Kidney (tissue), 14 donors: ENCODE data around the gene PRSS16. TPM values are rescaled to one million over a fixed set of nuclear protein-coding genes. Genes with fewer than 3 reads are reported as not detected.

ENCODE experiments used
- DNase-seq, 5 donors: peaks; one replicate each; pipeline ENCODE4 v3.0.0-alpha.2; 2013 to 2020
- FAIRE-seq: peaks from 2 replicates; lab custom pipeline; 2012; peaks lifted over from hg19 to GRCh38; lab: Jason Lieb, UNC
- H3K27ac ChIP-seq, 2 donors: one replicate each; pipeline ENCODE4 v1.7.0; 2013; ENCODE audit warnings: low read depth in 2 of 2, low read length in 2 of 2, inconsistent platforms in 1 of 2
- H3K27me3 ChIP-seq: one replicate; pipeline ENCODE4 v1.7.1; 2013; ENCODE audit warnings: low read length, inconsistent platforms; ENCODE audit not compliant: control insufficient read depth, insufficient read depth
- H3K36me3 ChIP-seq, 3 donors: one replicate each; pipeline versions ENCODE4 v1.7.0 to v1.7.1; 2013; ENCODE audit warnings: low read length in 3 of 3, control low read depth in 1 of 3, inconsistent platforms in 1 of 3; ENCODE audit not compliant: insufficient read depth in 3 of 3, control insufficient read depth in 2 of 3
- H3K4me1 ChIP-seq, 3 donors: one replicate each; pipeline versions ENCODE4 v1.7.0 to v1.7.1; 2013; ENCODE audit warnings: low read length in 3 of 3, inconsistent platforms in 1 of 3, low read depth in 1 of 3; ENCODE audit not compliant: control insufficient read depth in 2 of 3, insufficient read depth in 2 of 3
- H3K4me3 ChIP-seq, 3 donors: one replicate each; pipeline versions ENCODE4 v1.7.0 to v1.8.1; 2013; ENCODE audit warnings: low read length in 3 of 3, control low read depth in 1 of 3, inconsistent platforms in 1 of 3
- H3K9ac ChIP-seq, 3 donors: one replicate each; pipeline versions ENCODE4 v1.7.0 to v1.7.1; 2013; ENCODE audit warnings: low read length in 3 of 3, control low read depth in 1 of 3, inconsistent platforms in 1 of 3
- H3K9me3 ChIP-seq, 3 donors: one replicate each; pipeline versions ENCODE4 v1.7.0 to v1.7.1; 2013; ENCODE audit warnings: low read length in 3 of 3, control low read depth in 1 of 3, inconsistent platforms in 1 of 3; ENCODE audit not compliant: control insufficient read depth in 2 of 3, insufficient read depth in 1 of 3
- CTCF ChIP-seq: IDR thresholded peaks from 3 replicates; pipeline ENCODE4 v1.5.1; 2012; ENCODE audit warnings: mild to moderate bottlenecking, moderate library complexity, borderline replicate concordance; ENCODE audit not compliant: insufficient read depth; ENCODE audit errors: extremely low read depth
- intact Hi-C: fragments of 100-400 bp; cut with DNase I; formaldehyde crosslinking; loops from one replicate; pipeline ENCODE4 v1.11.1; 2022
- polyA plus RNA-seq: library from polyadenylated mRNA; stranded (reverse); fragments of 350-450 nt; fragmentation: Illumina TruSeq; extraction: RNeasy Lipid Tissue Mini Kit (QIAGEN cat#74804); gene quantifications from one replicate; pipeline ENCODE4 v1.2.3, GENCODE V29; 2014; ENCODE audit warnings: low read depth, low replicate concordance; ENCODE audit not compliant: insufficient read depth
- total RNA-seq: library from RNA; stranded (reverse); fragmentation: NEBNext Ultra II Directional; extraction: Animal tissue kit (Norgen Biotek cat#: 25700); gene quantifications from one replicate; pipeline ENCODE4 v1.2.1, GENCODE V29; 2021
- donor health status: control.
- donor health status: control.
- donor health status: control.
- donor health status: control.
- donor health status: control.
- donor health status: DM: yes; HTN: yes; CAD: no.
- donor health status: Normal renal cell carcinoma (clear cell type).

PRSS16 gene
- total and polyA plus RNA-seq, 2 donors from 2014 or later: 5.1 to 11.2 TPM

- Histone ChIP-seq H3K9me3 (peaks cover 0 to 12% (median 8%) of the 10 kb centered on the region in 3 donors), H3K4me3 (no peak overlapping the region), H3K4me1 (no peaks in the 10 kb centered on the region), H3K27ac (no peak overlapping the region), H3K27me3 (peaks cover 83% of the 10 kb centered on the region), H3K9ac (no peak overlapping the region), H3K36me3 (no peaks in the 10 kb centered on the region)
- intact Hi-C loops: no loop called here
- DNase-seq (no peak), FAIRE-seq (no peak)
- TF ChIP-seq CTCF: no peak
Measured at GRCh38 chr6:27283279-27283678, 35.8 kb downstream of the PRSS16 start.

- peaks cover 0 to 12% (median 8%) of the 10 kb centered on the region in 3 donors for H3K9me3 ChIP-seq
- H3K27me3 ChIP-seq: peaks cover 89% of the 10 kb centered on the region
- TF ChIP-seq CTCF: no peak
- no peaks in the 10 kb centered on the region for H3K4me1 ChIP-seq
- DNase-seq (no peak), FAIRE-seq (no peak)
- no peaks in the 10 kb centered on the region for H3K36me3 ChIP-seq
- intact Hi-C loops: no loop called here
- H3K27ac ChIP-seq: no peak overlapping the region
- no peak overlapping the region for H3K9ac ChIP-seq
- no peak overlapping the region for H3K4me3 ChIP-seq
Measured at GRCh38 chr6:27286141-27286540, 38.6 kb downstream of the PRSS16 start.

GRCh38 chr6:27287751-27288135 is 40.2 kb downstream of the PRSS16 start:
- peaks cover 89% of the 10 kb centered on the region for H3K27me3 ChIP-seq
- H3K9ac ChIP-seq: no peak overlapping the region
- DNase-seq: no peak
- no peak overlapping the region for H3K27ac ChIP-seq
- H3K4me1 ChIP-seq: no peaks in the 10 kb centered on the region
- no peak for TF ChIP-seq CTCF
- FAIRE-seq: no peak
- no peak overlapping the region for H3K4me3 ChIP-seq
- H3K9me3 ChIP-seq: peaks cover 0 to 13% (median 8%) of the 10 kb centered on the region in 3 donors
- intact Hi-C loops: no loop called here
- no peaks in the 10 kb centered on the region for H3K36me3 ChIP-seq
